Measurements from ENCODE around the gene LGALS7B.
"Not testable (repeated sequence)": the region's sequence is repeated elsewhere in the genome, so short reads cannot be mapped to it uniquely, and the experiment has no call there.

LGALS7B gene

DNA sequence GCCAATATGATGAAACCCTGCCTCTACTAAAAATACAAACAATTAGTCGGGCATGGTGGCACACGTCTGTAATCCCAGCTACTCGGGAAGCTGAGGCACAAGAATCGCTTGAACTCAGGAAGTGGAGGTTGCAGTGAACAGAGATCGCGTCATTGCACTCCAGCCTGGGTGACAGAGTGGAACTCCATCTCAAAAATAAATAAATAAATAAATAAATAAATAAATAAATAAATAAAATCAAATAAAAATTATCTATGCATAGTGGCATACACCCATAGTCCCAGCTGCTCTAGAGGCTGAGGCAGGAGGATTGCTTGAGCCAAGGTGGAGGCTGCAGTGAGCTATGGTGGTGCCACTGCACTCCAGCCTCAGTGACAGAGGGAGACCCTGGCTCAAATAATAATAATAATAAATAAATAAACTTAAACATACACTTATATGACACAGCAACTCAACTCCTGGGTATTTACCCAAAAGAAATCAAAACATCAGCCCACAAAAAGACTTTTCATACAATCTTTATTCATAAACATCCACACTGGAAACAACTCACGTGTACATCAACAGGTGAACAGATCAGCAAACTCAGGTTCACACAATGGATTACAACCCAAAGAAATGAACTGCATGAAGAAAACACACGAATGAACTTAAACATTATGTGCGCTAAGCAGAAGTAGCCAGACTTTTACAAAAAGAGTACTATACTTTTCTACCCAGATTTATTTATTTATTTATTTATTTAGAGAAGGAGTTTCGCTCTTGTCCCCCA is 22.5 kb upstream of the LGALS7B start:
- in situ Hi-C loops (cut with MboI; ENCODE audit: low pct_unique_long_range_greater_than_20kb, low sequenced_read_pairs): no loop called here
- DNase-seq: no peak

DNA sequence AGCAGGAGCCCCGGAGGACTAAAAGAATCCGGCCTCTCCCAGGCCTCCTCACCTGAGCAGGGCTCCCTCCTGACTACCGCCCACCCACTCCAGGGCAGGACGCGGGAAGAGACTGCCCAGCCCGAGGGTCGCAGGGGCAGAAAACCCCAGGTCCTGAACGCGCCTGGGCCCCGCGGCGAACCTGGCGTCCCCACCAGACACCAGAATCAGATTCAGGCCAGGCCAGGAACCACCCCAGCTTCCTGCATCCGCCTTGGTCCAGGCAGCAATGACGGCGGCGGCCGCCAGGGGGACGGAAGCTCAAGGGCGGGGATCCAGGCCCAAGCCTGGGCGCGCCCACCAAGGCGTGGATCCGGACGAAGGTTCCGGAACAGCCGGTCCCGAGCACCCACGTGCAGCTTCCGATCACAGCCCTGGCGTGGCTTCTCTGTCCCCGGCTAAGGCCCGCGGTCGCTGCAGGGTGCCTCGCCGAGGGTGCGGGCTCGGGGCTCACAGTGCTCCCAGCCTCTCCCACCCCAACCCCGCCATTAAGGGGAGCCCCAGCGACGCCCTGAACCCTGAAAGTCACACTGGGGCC is 19.3 kb upstream of the LGALS7B start:
- in situ Hi-C loops (cut with MboI; ENCODE audit: low pct_unique_long_range_greater_than_20kb, low sequenced_read_pairs): no loop called here
- no peak for DNase-seq

DNA sequence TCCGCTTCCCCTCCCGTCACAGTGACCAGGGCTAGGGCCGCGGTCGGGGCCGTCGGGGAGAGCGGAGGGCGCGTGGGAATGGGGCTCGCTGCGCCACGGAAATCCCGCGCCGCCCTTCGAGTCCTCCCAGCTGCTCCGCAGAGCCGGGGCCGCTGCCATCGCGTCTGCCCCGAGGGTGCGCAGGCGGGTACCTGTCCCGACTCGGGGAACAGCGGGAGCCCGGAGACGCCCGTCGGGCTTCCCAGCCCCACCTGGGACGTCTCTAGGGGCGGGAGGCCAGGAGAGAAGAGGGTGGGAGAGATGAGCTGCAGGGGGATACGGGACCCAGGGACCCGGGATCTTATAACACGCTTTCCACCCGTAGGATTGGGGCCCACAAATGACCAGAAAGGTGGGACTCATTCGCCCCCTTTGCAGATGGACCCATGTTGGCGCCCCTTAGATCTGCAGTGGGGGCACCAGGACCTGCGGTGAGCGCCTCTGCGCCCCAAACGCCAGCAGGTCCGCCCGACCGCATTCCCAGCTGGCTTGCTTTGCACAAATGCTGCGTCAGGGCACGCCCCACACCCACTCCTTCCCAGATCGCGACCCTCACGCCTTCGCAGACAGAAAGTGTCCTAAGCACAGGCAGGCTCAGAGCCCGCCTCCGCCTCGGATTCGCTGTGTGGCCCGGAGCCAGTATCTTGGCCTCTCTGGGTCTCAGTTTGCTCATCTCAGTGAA is 18.6 kb upstream of the LGALS7B start:
- DNase-seq; in situ Hi-C loops (cut with MboI; ENCODE audit: low pct_unique_long_range_greater_than_20kb, low sequenced_read_pairs): not testable (repeated sequence)

DNA sequence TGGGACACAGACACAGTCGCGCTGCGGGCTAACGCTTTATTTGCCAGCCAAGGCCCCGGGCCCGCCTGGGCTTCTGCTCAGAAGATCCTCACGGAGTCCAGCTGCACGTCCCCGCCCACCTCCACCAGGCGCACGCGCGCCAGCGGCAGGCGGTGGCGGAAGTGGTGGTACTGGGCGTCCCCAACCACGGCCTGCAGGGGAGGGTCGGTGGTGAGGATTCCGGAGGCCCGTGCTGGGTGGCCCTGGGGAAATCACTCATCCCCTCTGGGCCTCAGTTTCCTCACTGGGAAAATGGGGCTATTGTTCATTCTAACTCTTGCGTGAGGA is 18.1 kb upstream of the LGALS7B start:
- in situ Hi-C loops (cut with MboI; ENCODE audit: low pct_unique_long_range_greater_than_20kb, low sequenced_read_pairs): not testable (repeated sequence)

DNA sequence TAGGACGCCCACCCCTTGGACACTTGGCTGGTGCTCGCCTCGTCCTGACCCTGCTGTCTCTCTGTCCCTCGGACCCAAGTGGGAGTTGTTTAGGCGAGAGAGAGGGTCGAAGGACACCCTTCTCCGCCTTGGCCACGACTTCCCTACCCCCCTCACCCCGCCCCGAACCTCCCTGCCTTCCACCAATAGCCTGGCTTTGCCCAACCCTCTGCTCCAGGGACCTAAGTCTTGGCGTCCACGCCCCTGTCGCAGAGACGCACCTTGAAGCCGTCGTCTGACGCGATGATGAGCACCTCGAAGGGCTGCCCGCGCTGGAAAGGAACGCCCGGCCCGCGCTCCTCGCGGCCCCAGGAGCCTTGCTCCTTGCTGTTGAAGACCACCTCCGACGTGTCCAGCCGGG is 17.4 kb upstream of the LGALS7B start:
- in situ Hi-C loops (cut with MboI; ENCODE audit: low pct_unique_long_range_greater_than_20kb, low sequenced_read_pairs); DNase-seq: not testable (repeated sequence)

More for the DNA sequence above, 18.1 kb upstream of the LGALS7B start:
- DNase-seq: not testable (repeated sequence)

DNA sequence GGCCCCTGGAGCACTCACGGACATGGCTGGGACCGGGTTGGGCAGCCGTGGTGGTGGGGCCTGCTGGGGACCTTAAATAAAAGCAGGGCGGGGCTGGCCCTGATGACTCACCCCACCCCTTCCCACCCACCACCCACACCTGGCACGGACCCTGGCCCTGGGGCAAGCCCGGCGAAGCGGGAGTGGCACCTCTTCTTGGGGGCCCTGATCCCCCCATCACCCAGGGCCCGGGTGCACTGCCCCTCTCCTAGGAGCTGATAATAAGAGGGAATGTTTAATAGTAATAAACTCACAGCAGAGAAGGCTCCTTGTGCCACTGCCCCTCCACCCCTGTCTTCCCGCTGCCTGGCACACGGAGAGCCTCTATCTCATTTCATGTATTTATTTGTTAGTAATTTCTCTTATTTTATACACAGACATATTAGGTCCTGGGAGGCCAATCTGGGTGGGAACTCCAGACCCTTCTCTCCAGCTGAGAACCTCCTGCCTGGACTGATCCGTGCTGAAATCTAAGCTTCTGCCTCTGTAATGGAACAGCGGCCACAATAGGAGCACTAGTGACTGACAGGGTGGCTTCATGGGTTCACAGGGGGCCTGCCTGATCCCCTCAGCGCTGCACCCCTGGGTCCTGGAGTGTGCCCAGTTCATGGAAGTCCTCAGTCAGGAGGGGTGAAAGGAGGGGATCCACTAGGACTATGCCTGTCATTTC is 15.4 kb upstream of the LGALS7B start, which contains the start of gene LGALS7:
Gene LGALS7, minus strand, starts transcription at position 49 of the 709 bp plus-strand sequence. Its CDS starts 25 bp downstream, at position 24.
- DNase-seq: no peak
- in situ Hi-C loops (cut with MboI; ENCODE audit: low pct_unique_long_range_greater_than_20kb, low sequenced_read_pairs): no loop called here

- in situ Hi-C loops (cut with MboI; ENCODE audit: low pct_unique_long_range_greater_than_20kb, low sequenced_read_pairs): no loop called here
These were observed 14.6 kb upstream of the LGALS7B start for GRCh38 chr19:38774181-38774950.

DNA sequence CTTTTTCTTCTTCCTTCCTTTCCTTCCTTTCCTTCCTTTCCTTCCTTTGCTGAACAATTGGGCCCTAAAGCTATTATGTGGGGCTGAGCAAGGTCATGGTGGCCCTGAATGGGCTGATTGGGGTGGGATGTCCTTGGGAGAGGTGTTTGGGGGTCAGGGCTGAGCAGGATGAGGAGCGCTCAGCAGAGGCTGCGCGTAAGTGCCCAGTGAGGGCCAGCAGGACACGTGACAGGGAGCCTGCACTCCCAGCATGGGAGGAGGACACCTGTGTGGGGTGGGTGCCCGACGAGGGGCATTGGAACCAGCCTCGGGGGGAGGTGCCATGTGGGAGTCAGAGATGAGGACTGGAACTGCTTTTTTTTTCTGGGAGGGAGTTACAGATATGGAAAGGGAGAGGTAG is 10.3 kb upstream of the LGALS7B start:
- in situ Hi-C loops (cut with MboI; ENCODE audit: low pct_unique_long_range_greater_than_20kb, low sequenced_read_pairs): no loop called here
- no peak for DNase-seq

More at GRCh38 chr19:38774181-38774950, 14.6 kb upstream of the LGALS7B start:
- DNase-seq: no peak

GRCh38 chr19:38780443-38780842 is 8.6 kb upstream of the LGALS7B start:
- no peak for DNase-seq
- in situ Hi-C loops (cut with MboI; ENCODE audit: low pct_unique_long_range_greater_than_20kb, low sequenced_read_pairs): no loop called here

- no peak for DNase-seq
- in situ Hi-C loops (cut with MboI; ENCODE audit: low pct_unique_long_range_greater_than_20kb, low sequenced_read_pairs): no loop called here
These were observed 7.9 kb upstream of the LGALS7B start for GRCh38 chr19:38781058-38781457.

- DNase-seq; in situ Hi-C loops (cut with MboI; ENCODE audit: low pct_unique_long_range_greater_than_20kb, low sequenced_read_pairs): not testable (repeated sequence)
These were observed 6.8 kb upstream of the LGALS7B start for GRCh38 chr19:38782212-38782611.

DNA sequence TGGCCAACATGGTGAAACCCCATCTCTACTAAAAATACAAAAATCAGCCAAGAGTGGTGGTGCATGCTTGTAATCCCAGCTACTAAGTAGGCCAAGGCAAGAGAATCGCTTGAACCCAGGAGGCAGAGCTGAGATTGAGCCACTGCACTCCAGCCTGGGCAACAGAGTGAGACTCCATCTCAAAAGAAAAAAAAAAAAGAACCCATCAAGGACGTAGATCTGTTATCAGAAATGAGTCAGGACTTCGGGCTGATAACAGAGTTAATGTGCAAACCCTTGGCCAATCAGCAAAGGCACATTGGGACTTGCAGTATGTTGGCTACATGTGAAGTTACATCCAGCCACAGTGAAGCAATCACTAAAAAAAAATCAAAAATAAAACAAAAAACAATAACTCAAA is 4.8 kb upstream of the LGALS7B start:
- no peak for DNase-seq
- in situ Hi-C loops (cut with MboI; ENCODE audit: low pct_unique_long_range_greater_than_20kb, low sequenced_read_pairs): no loop called here

- in situ Hi-C loops (cut with MboI; ENCODE audit: low pct_unique_long_range_greater_than_20kb, low sequenced_read_pairs): no loop called here
These were observed 3.8 kb upstream of the LGALS7B start for GRCh38 chr19:38785187-38785699.

GRCh38 chr19:38786061-38786460 is 2.9 kb upstream of the LGALS7B start:
- in situ Hi-C loops (cut with MboI; ENCODE audit: low pct_unique_long_range_greater_than_20kb, low sequenced_read_pairs); DNase-seq: not testable (repeated sequence)

More at GRCh38 chr19:38785187-38785699, 3.8 kb upstream of the LGALS7B start:
- DNase-seq: no peak

DNA sequence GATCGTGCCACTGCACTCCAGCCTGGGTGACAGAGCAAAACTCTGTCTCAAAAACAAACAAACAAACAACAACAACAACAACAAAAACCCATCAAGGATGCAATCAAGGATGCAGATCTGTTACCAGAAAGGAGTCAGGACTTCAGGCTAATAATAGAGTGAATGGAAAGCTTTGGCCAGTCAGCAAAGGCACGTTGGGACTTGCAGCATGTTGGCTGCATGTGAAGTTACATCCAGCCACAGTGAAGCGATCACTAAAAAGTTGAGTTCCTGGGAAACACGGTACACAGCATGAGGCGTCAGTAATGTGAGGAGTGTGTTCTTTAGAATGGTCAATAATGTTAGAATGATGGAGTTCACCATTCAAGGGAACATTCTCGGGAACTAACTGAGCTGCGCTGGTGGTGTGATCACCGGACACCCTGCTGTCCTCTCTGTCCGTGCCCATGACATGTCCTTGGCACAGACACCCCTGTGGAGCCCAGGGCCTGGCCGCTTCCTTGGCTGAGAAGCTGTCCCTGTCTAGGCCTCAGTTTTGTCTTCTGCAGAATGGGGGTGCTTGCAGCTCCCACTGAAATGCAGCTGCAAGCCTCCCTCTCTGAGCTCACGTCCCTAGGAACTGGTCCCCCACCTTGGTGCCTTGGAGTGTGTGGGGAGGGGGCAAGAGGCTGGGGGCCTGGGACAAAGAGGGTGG is 2.3 kb upstream of the LGALS7B start:
- no peak for DNase-seq
- in situ Hi-C loops (cut with MboI; ENCODE audit: low pct_unique_long_range_greater_than_20kb, low sequenced_read_pairs): no loop called here

- DNase-seq; in situ Hi-C loops (cut with MboI; ENCODE audit: low pct_unique_long_range_greater_than_20kb, low sequenced_read_pairs): not testable (repeated sequence)
These were observed 1.8 kb downstream of the LGALS7B start for GRCh38 chr19:38790507-38791403.

- in situ Hi-C loops (cut with MboI; ENCODE audit: low pct_unique_long_range_greater_than_20kb, low sequenced_read_pairs): not testable (repeated sequence)
These were observed 2.6 kb downstream of the LGALS7B start for GRCh38 chr19:38791451-38792064.

More at GRCh38 chr19:38791451-38792064, 2.6 kb downstream of the LGALS7B start:
- not testable (repeated sequence) for DNase-seq

Measured in KBM-7 (cell line).